ENCODE measurements around the gene CCNL2.

The CCNL2 gene

GRCh38 chr1:1337793-1338147, 61.4 kb downstream of the CCNL2 start:
- no peak overlapping the region for H3K27ac ChIP-seq (ENCODE audit: low read length)
- H2AFZ ChIP-seq (ENCODE audit: low read depth, low read length): no peak overlapping the region
- no peak overlapping the region for H3K4me2 ChIP-seq (ENCODE audit: low read length)

GRCh38 chr1:1336931-1337792, 62.0 kb downstream of the CCNL2 start:
- H3K9ac ChIP-seq (ENCODE audit: low read length): no peak overlapping the region
- no peak overlapping the region for H2AFZ ChIP-seq (ENCODE audit: low read depth, low read length)
- no peaks in the 10 kb centered on the region for H3K4me1 ChIP-seq (ENCODE audit: low read length)
- H3K4me3 ChIP-seq (ENCODE audit: low read length): no peak overlapping the region
- no peak overlapping the region for H3K4me2 ChIP-seq (ENCODE audit: low read length)
- TF ChIP-seq CTCF (IDR thresholded peaks at IDR 0.05; ENCODE audit: low read depth, low read length) (no peak), EZH2phosphoT487 (IDR thresholded peaks at IDR 0.05; ENCODE audit: low read depth) (no peak)
- H3K27ac ChIP-seq (ENCODE audit: low read length): no peak overlapping the region
- 0 out of 2 replicates have a peak, but pooled peaks cover 7% of the 10 kb centered on the region for H4K20me1 ChIP-seq (ENCODE audit: insufficient read depth, low read length)
- no peaks in the 10 kb centered on the region for H3K79me2 ChIP-seq (ENCODE audit: low read length)
- H3K36me3 ChIP-seq (replicated peaks; ENCODE audit: low read depth, low read length): peaks cover 12% of the 10 kb centered on the region
- no peaks in the 10 kb centered on the region for H3K27me3 ChIP-seq (ENCODE audit: low read depth, low read length)
- H3K9me3 ChIP-seq (ENCODE audit: insufficient read depth, low read length): no peaks in the 10 kb centered on the region

More at GRCh38 chr1:1337793-1338147, 61.4 kb downstream of the CCNL2 start:
- H3K4me1 ChIP-seq (ENCODE audit: low read length): no peaks in the 10 kb centered on the region
- TF ChIP-seq EZH2phosphoT487 (IDR thresholded peaks at IDR 0.05; ENCODE audit: low read depth): no peak
- TF ChIP-seq CTCF (IDR thresholded peaks at IDR 0.05; ENCODE audit: low read depth, low read length): no peak
- no peaks in the 10 kb centered on the region for H3K79me2 ChIP-seq (ENCODE audit: low read length)
- peaks cover 12% of the 10 kb centered on the region for H3K36me3 ChIP-seq (replicated peaks; ENCODE audit: low read depth, low read length)
- no peak overlapping the region for H3K9ac ChIP-seq (ENCODE audit: low read length)
- 0 out of 2 replicates have a peak, but pooled peaks cover 7% of the 10 kb centered on the region for H4K20me1 ChIP-seq (ENCODE audit: insufficient read depth, low read length)
- H3K4me3 ChIP-seq (ENCODE audit: low read length): no peak overlapping the region
- no peaks in the 10 kb centered on the region for H3K9me3 ChIP-seq (ENCODE audit: insufficient read depth, low read length)
- H3K27me3 ChIP-seq (ENCODE audit: low read depth, low read length): no peaks in the 10 kb centered on the region

GRCh38 chr1:1336446-1336845, 62.7 kb downstream of the CCNL2 start:
- Histone ChIP-seq H3K4me3 (ENCODE audit: low read length) (no peak overlapping the region), H3K36me3 (replicated peaks; ENCODE audit: low read depth, low read length) (peaks cover 6% of the 10 kb centered on the region), H4K20me1 (ENCODE audit: insufficient read depth, low read length) (0 out of 2 replicates have a peak, but pooled peaks cover 7% of the 10 kb centered on the region), H3K9ac (ENCODE audit: low read length) (no peak overlapping the region), H3K9me3 (ENCODE audit: insufficient read depth, low read length) (no peaks in the 10 kb centered on the region), H3K79me2 (ENCODE audit: low read length) (no peaks in the 10 kb centered on the region), H3K4me1 (ENCODE audit: low read length) (no peaks in the 10 kb centered on the region), H3K4me2 (ENCODE audit: low read length) (no peak overlapping the region), H3K27me3 (ENCODE audit: low read depth, low read length) (no peaks in the 10 kb centered on the region), H3K27ac (ENCODE audit: low read length) (no peak overlapping the region), H2AFZ (ENCODE audit: low read depth, low read length) (no peak overlapping the region)
- TF ChIP-seq CTCF (IDR thresholded peaks at IDR 0.05; ENCODE audit: low read depth, low read length) (no peak), EZH2phosphoT487 (IDR thresholded peaks at IDR 0.05; ENCODE audit: low read depth) (no peak)

GRCh38 chr1:1335792-1336248, 63.3 kb downstream of the CCNL2 start:
- H3K27ac ChIP-seq (ENCODE audit: low read length): no peak overlapping the region

More at GRCh38 chr1:1335792-1336248, 63.3 kb downstream of the CCNL2 start:
- Histone ChIP-seq H2AFZ (ENCODE audit: low read depth, low read length) (no peak overlapping the region), H3K27me3 (ENCODE audit: low read depth, low read length) (no peaks in the 10 kb centered on the region), H3K4me2 (ENCODE audit: low read length) (no peak overlapping the region), H4K20me1 (ENCODE audit: insufficient read depth, low read length) (0 out of 2 replicates have a peak, but pooled peaks cover under 1% of the 10 kb centered on the region), H3K36me3 (replicated peaks; ENCODE audit: low read depth, low read length) (no peaks in the 10 kb centered on the region), H3K4me3 (ENCODE audit: low read length) (no peak overlapping the region), H3K79me2 (ENCODE audit: low read length) (no peaks in the 10 kb centered on the region), H3K9me3 (ENCODE audit: insufficient read depth, low read length) (no peaks in the 10 kb centered on the region), H3K4me1 (ENCODE audit: low read length) (no peaks in the 10 kb centered on the region), H3K9ac (ENCODE audit: low read length) (no peak overlapping the region)
- no peak for TF ChIP-seq EZH2phosphoT487 (IDR thresholded peaks at IDR 0.05; ENCODE audit: low read depth)
- TF ChIP-seq CTCF (IDR thresholded peaks at IDR 0.05; ENCODE audit: low read depth, low read length): no peak
